Stimulated activated CD4-positive, alpha-beta T cell treated with anti-CD3 and anti-CD28 coated beads, Interleukin-15, amount 100 ng/mL, for 1 hour (primary cell): Measurements from ENCODE around the gene LIPN.
A peak's percentile ranks its signal among the peaks of the same experiment; 100 is the strongest.
"Not testable (repeated sequence)": the region's sequence is repeated elsewhere in the genome, so short reads cannot be mapped to it uniquely, and the experiment has no call there.

Source experiments
- DNase-seq, 2 donors: peaks; one replicate each; pipeline ENCODE4 v3.0.0-alpha.2; 2020; ENCODE audit warnings: low read depth in 1 of 2, low spot score in 1 of 2

Gene LIPN, protein sequence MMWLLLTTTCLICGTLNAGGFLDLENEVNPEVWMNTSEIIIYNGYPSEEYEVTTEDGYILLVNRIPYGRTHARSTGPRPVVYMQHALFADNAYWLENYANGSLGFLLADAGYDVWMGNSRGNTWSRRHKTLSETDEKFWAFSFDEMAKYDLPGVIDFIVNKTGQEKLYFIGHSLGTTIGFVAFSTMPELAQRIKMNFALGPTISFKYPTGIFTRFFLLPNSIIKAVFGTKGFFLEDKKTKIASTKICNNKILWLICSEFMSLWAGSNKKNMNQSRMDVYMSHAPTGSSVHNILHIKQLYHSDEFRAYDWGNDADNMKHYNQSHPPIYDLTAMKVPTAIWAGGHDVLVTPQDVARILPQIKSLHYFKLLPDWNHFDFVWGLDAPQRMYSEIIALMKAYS

GRCh38 chr10:88759366-88760101 lies at the start of gene LIPN:
Gene LIPN (plus strand): TSS chr10:88760020. CDS start chr10:88761406, 1,386 bp downstream.
- DNase-seq: no peak

GRCh38 chr10:88715517-88715916 lies 44.3 kb upstream of the LIPN start:
- DNase-seq: no peak

GRCh38 chr10:88721392-88721791 lies 38.4 kb upstream of the LIPN start:
- no peak for DNase-seq

- no peak for DNase-seq
Measured at GRCh38 chr10:88725798-88726197, 34.0 kb upstream of the LIPN start.

- DNase-seq: peak in 1 of 2 donors; percentile 2
Measured at GRCh38 chr10:88728107-88728763, 31.6 kb upstream of the LIPN start.

DNA sequence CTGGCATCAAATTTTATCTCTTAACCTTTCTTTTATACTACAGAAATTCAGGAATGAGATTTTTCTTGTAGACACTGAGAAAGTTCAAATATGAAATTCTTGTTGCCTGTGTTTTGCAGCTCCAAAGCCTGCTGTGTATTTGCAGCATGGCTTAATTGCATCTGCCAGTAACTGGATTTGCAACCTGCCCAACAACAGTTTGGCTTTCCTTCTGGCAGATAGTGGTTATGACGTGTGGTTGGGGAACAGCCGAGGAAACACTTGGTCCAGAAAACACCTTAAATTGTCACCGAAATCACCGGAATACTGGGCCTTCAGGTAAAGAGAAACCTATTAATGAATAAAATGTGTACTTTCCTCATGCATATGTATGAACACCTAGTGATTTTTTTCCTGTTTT lies 29.0 kb upstream of the LIPN start:
- DNase-seq: no peak

- DNase-seq: no peak
Measured at GRCh38 chr10:88731296-88731695, 28.5 kb upstream of the LIPN start.

DNA sequence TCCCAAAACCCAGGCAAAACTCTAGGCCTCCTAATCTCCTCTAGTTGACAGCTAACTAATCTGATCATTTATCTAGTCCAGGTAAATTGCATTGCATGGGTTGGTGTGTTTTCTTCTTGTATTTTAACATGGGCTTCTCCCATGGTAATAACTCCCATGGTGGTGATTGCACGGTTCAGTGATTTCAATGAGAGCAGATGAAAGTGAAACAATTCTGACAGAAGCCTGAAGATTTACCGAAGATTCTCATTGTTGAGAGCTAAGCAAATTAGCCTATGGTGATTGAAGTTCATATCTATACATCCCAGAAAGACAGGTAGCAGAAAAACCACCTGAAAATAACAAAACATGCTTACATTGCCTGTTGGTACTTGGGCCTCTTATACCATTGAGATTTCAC lies 26.6 kb upstream of the LIPN start:
- DNase-seq: no peak

DNA sequence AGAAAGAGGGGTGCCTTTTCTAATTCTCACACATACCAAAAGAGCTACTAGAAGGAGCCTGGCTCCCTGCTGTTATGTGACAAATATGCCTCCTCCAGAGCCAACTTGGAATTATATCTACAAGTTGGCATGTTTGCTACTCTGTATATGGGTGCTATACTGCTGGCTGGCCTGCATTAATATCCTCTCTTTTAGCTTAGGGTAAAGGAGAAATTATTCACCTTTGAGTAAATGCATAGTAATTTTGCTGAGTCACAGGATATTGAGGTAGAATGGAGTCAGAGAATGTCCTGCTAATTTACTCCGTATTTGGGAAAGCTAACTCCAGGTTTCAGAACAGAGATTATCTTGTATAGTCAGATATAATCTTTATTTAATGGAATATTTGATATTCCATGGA lies 24.2 kb upstream of the LIPN start:
- DNase-seq: no peak

GRCh38 chr10:88741921-88742320 lies 17.9 kb upstream of the LIPN start:
- DNase-seq: not testable (repeated sequence)

DNA sequence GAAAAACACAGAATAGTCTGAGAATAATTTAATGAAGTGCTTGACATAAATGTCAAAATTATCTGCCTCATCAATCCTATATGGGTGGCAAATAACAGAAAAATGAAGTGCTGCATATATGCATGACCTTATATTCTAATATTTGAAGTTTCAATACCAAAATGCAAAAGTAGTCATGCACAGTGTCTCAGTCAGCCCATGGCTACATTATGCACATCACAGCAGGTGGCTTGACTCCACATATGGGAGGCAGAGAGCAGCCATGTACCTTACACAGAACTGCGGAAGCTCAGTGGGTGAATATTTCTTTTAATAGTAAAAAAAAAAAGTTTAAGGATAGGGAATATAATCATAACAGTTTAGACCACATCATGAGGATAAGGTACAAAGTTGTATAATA lies 17.4 kb upstream of the LIPN start:
- no peak for DNase-seq

DNA sequence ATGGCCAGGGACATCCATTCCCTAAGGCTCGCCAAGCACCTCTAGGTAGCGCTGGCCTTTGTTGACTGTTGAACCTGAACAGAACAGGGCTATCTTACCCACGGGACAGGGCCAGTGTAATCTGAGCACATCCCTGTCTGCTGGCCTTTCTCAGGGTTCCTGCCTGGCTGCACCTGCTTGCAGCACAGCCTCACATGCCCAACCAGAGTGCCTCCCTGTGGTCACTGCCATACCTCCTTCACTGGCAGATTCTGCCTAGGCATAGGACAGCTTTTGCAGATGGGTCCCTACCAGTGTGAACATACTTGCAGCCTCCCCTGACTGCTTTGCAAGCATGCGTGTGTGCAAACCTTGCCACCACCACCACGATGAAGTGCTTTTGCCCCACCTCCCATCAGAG lies 15.8 kb upstream of the LIPN start:
- no peak for DNase-seq

GRCh38 chr10:88745633-88746032 lies 14.2 kb upstream of the LIPN start:
- no peak for DNase-seq

DNA sequence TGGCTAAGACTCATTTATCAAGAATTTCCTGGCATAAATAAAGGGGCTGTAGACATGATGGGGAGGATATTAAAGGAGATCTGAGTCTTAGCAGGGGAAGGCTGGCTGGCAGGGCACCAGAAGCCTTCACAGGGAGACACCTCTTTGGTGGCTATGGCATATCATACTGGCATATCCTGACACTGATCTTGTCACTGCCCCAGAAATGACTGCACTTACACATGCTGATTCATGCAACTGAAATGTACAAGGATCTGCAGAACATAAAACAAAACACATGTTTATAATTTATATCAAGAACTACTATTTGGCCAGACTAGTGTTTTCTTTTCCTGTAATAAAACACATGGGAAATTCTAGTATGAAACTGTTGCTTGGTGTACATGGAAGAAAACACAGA lies 5.5 kb upstream of the LIPN start:
- DNase-seq: no peak

GRCh38 chr10:88755753-88756152 lies 4.1 kb upstream of the LIPN start:
- DNase-seq: no peak

- DNase-seq: no peak
Measured at GRCh38 chr10:88756660-88757059, 3.2 kb upstream of the LIPN start.

DNA sequence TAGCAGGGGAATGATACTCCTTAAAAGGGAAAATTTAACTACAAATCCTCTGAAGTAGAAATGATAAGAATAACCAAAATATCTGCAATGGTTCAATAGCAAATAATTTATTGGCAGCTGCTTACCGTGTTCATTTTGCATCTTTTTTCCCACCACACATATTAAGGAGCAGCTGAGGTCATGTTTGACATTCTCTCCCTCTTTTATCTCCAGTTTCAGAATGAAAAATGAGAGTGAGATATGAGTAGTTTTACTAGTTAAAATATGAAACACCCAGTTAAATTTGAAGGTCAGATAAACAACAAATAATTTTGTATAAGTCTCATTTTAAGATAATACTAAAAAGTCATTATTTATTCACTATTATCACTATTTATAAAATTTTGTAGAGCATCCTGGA lies 3.1 kb downstream of the LIPN start:
- DNase-seq: no peak

- no peak for DNase-seq
Measured at GRCh38 chr10:88763441-88763840, 3.6 kb downstream of the LIPN start.

GRCh38 chr10:88764110-88764509 lies 4.3 kb downstream of the LIPN start:
- DNase-seq: no peak

DNA sequence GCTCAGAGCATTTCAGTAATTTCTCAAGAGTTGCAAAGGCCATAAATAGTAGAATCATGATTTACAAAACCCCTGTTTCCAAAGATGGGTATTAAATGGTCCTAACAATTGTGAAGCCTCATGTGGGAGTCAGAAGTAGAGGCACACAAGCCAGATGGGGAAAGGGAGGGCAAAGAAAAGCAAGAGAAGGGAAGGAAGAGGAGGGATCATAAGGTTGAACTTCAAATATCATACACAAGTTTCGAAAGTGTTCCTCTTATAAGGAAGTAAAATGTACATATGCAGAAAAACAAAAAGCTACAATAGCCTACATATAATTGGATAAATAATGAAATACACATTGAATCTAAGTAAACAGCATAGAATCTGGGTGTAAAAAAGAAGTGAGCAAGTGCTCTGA lies 6.0 kb downstream of the LIPN start:
- no peak for DNase-seq

DNA sequence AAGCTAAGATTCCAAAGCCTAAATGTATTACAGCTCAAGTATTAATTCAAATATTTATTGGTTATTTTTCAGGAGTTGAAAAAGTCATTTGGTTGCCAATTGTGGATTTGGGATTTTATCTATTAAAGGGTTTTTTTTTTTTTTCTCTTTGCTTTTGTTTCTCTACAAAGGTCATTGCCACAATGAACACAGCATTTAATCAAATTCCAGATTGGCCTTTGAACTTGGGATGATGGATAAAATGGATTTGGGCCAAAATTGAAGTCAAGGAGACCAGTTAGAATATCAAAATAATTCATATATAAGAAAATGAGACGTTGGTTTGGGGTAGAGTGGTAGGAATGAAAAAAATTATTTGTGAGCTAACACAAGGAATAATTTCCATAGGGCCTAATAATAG lies 9.6 kb downstream of the LIPN start:
- DNase-seq: no peak

GRCh38 chr10:88781206-88781605 lies 21.4 kb downstream of the LIPN start:
- no peak for DNase-seq
